AG08396 (cell line): Measurements from ENCODE around the gene COMP.
A peak's percentile ranks its signal among the peaks of the same experiment; 100 is the strongest.
"Not testable (repeated sequence)": the region's sequence is repeated elsewhere in the genome, so short reads cannot be mapped to it uniquely, and the experiment has no call there.

Source experiments
- DNase-seq: peaks from one replicate; pipeline ENCODE4 v3.0.0; 2012; ENCODE audit warnings: low spot score, mixed read lengths

The COMP gene

DNA sequence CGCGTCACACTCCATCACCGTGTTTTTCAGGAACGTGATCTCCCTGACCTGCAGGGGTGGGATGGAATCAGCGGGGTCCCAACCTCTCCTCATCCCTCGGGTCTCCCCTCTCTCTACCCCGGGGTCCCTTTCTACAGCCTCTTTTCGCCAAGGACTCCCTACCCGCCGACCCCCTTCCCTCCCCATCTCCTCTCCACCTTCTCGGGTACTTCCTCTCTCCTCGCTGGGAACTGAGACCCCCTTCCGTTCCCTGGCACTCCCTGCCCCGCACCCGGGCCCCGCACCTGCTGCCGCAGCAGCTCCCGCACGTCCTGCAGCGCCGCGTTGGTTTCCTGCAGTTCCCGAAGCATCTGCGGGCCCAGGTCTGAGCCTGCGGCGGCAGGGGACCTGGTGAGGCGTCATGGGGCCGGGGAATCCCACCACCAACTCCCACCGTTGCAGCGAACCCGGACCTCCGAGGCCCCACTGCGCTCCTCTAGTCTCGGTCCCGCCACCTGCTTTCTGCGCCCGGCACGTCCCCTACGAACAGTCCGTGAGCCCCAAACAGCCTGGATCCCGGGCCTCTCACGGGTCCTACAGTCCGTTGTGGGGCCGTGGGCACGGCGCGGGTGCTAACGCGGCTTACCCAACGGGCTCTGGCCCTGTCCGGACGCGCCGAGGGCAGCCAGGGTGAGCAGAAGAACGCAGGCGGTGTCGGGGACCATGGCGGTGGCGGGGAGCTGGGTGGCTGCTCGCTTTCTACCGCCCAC, at the start of gene COMP:
TSS of gene COMP (minus strand) at position 740 of the 749 bp plus-strand sequence. CDS start at position 704, 36 bp downstream.
- DNase-seq: no peak

DNA sequence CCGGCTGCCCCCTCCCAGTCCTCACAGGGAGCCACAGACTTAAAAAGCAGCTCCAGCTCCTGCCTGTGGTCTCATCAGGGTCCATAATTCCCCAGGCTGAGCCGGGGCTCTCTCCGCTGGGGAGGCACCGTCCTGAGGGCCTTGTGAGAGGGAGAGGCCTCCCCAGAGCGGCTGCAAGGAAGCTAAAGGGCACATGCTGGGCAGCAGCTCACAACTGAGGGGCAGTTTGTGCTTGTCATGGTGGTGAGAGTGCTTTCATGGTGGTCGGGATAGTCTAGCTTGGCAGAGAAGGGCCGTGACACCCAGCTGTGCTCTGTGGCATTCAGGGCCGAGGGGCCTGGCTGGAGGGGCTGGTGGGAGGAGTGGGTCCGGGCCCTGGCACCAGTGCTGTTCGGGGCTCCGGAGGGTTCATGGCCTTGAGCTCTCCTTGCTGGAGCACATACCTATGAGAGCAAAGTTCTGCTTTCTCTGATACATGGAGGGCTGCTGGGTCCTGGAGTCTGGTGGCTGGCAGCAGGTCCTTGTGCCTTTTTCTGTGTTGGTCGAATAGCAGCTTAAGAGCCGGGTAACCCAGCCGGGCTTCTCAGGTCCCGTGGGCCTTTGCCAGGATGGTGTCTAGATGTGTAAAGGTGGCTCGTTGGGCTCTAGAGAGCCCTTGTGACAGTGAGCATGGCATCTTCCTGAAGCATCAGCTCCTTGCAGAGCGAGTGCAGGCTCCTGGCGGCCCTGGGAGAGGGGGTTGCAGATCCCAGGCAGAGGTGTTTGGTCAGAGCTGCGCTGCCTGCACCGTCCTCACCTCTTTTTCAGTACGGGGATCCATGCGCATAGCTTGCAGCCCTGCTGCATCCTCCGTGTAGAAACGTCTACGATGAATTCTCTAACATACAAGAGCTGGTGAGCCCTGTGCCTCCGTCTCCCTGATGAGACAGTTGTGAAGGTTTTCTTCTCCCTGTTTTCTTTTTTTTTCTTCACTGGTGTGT, 49.5 kb upstream of the COMP start:
- no peak for DNase-seq

DNA sequence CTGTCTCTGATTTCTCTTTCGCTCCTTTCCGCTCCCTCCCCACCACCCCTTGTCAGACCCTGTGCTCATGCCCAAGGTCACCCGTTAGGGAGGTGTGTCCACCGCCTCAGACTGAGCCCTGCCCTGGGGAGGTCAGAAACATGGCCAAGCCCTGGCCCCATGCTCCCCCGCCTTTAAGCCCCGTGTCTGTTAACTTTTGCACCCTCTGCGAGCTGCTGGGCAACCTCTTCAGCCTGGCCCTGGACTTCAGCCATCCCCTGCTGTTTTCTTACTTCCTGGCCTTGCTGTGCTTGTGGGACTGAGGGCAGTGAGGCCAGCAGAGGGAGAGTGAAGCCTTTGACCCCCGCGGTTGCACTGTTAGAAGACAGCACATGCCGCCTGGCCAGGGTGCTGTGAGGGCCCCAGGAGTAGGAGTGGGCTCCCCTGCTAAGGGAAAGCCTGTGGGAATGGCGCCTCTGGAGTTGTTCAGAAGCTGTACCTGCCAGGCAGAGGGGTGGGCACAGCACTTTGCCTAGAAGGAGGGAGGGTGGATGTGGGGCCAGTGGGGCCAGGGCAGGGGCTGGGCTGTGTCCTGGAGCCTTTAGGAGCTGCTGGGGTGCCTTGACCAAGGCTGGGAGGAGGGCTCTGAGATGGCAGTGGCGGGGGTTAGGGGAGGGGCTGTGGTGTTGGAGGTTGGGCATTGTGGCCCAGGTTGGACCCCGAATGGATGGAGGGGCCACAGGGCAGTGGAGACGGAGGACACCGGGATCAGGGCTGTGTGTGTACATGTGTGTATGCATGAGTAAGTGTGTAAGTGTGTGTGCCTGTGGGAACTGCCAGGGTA, 48.6 kb upstream of the COMP start:
- no peak for DNase-seq

DNA sequence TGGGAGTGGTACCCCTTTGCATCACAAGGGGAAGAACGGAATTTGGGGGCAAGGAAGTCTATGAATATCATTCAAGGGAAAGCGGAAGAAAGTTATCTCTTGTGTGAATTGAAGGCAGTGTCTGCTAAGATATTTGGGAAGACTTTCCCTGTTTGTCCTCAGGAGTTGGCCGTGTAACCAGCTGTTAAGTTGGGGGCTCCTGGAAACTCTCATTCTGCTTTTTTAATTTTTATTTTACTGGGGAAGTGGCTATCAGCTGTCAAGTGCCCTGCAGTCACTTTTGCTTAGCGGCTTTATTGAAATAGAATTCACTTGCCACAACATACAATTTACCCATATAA, 43.5 kb upstream of the COMP start:
- no peak for DNase-seq

DNA sequence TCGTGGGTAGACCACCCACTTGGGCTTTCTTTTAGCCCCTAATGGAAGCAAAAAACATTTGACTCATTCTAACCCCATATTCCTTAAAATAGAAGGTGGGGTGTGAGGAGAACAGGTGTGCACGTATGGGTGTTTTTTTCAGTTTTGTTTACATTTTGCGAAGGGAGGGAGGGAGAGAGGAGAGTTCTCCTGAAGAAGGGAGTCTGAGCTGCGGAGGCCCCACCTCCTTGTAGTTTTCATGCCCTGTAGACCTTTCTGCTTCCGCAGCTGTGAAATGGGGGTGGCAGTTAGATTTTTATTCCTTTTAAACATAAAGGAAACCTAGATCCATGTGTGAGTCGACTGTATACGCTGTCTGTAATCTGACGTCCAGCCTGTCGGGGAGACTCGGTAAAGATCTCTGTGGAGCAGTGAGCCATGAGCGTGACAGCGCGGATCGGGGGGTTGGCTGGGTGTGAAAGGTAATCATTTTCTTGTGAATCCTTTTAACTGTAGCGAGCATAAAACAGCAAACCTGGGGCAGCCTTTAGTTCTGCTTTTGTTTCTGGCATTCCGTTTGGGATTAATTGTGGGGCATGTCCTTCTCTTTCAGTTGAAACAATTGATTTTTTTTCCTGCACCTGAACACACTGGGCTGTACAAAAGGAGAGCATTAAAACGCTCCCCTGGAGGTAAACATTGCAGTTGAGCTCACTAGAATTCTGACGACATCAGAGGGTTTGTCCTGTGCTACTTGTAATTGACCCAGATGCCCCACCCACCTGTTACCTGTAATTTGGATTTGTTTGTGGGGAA, 42.9 kb upstream of the COMP start:
- DNase-seq: no peak

DNA sequence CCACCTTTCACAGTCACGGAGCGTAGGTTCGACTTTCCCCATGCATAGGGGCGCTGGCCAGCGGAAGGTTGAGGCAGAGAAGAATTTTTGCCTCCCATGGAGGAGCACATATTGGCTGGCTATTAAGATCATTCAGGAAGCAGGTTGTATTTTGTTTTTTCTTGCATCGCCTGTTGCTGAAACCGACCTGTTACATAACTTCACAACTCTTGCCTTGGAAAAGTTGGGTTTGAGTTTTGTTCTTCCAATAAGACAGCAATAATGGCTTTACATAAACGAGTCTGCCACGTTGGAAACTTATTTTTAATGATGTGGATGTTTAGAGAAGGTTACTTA, 42.0 kb upstream of the COMP start:
- DNase-seq: peak; percentile 13

DNA sequence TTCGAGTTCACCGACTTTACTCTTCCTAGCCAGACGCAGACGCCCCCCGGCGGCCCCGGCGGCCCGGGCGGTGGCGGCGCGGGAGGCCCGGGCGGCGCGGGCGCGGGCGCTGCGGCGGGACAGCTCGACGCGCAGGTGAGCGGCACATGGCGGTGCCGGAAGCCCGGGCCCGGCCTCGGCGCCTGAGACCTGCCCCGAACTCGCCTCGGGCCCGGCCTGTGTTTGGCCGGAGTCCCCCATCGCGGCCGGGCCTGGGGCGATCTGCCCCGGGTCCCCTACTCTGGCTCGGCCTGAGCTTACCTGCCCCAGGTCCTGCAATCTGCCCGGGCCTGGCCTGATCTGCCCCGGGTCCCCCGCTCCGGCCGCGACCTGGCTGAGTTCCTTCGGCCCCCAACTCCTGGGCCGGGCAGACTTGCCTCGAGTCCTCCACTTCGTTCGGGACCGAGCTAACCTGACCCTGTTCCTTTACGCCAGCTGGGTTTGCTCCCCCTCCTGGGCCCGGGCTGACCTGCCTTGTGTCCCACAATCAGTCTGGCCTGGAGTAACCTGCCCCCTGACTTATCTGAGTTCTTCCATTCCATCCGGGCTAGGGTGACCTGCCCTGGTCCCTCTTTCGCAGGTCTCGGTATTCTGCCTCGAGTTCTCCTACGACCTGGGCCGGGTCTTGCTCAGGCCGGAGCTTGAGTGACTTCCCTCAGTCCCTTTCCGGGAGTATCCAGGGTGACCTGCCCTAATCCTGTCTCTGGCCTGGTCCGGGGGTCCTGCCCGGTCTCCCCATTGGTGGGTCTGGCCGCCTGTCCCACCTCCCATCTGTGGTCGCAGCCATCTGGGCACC, 41.4 kb upstream of the COMP start:
- DNase-seq: no peak

DNA sequence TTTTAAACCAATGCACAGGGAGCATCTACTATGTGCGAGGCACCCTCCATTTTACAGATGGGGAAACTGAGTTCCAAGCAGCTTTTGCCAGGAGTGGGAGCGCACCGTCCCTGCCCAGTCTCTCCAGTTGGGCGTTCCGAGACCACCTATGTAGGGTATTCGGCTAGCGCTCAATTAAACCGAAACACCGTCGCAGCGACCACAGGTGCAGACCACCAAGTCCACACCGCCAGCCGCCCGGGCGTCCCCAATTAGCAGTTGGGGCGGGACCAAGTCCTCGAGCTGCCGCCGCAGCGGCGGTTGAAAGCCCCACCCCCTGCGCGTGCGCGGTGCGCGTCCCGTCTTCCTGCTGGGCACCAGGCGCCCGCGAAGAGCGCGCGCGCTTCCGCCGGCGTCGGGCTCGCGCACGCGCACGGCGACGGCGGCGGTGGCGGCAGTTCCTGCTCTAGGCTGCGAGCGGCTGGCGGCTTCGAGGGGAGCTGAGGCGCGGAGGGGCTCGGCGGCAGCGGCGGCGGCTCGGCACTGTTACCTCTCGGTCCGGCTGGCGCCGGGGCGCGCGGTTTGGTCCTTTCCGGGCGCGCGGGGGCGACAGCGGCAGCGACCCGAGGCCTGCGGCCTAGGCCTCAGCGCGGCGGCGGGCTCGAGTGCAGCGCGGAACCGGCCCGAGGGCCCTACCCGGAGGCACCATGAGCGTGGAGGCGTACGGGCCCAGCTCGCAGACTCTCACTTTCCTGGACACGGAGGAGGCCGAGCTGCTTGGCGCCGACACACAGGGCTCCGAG, 40.6 kb upstream of the COMP start, which contains the start of gene UPF1:
TSS of gene UPF1 (plus strand) at position 436 of the 782 bp plus-strand sequence. CDS start at position 687, 251 bp downstream.
- DNase-seq: peak; percentile 98

DNA sequence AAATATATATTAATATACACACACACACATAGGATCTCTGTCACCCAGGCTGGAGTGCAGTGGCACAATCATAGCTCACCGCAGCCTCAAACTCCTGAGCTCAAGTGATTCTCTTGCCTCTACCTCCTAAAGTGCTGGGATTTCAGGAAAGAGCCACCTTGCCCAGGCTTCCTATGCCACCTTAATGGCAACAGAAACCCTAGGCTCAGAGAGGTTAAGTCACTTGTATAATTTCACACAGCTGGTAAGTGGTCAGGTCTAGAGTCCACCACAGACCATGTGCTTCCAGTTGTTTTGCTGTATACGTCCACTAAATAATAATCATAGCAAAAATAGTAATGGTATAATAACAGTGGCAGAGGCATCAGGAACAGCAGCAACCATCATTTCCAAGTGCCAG, 39.4 kb upstream of the COMP start:
- no peak for DNase-seq

DNA sequence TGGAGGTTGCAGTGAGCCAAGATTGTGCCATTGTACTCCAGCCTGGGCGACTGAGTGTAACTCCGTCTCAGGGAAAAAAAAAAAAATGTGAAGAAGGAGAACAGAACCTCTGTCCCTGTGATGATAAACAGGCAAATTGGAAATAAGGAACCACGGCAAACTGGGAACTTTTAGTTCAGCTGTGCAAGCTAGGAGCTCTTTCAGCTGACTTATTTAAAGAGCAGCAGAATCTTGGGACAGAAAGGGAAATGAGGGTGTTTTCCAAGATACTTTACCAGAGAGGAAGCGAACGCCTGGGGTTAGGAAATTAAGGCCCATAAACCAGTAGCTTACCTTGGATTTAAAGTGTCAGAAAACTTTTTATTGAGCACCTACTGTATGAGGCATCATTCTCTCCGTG, 37.7 kb upstream of the COMP start:
- no peak for DNase-seq

DNA sequence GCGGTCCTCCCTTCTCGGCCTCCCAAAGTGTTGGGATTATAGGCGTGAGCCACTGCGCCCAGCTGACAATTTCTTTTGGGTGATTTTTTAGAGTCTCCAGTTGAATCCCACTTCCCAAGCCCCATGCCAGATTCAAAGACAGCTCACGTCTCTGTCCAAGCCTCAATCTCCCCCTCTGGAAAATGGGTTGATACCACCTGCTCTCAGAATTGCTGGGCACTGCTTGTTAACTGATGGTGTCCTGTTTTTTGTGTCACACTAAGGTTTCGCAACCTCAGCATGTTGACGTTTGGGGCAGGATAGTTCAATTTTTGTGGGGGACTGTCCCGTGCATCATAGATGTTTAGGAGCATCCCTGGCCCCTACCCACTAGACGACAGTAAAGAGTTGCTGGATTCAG, 26.5 kb upstream of the COMP start:
- no peak for DNase-seq

DNA sequence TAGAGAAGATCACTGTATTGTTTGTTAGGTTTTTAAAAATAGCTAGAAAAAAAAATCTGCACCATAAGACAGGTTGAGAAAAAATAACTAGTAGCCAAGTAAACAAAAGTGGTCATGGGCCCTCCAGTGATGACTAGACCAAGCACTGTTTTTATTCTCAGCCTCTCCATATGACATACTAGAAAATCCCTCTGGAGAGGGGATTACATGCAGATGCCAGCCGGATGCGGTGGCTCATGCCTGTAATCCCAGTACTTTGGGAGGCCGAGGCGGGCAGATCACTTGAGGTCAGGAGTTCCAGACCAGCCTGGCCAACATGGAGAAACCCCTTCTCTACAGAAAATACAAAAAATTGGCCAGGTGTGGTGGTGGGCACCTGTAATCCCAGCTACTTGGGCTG, 25.5 kb upstream of the COMP start:
- DNase-seq: not testable (repeated sequence)

DNA sequence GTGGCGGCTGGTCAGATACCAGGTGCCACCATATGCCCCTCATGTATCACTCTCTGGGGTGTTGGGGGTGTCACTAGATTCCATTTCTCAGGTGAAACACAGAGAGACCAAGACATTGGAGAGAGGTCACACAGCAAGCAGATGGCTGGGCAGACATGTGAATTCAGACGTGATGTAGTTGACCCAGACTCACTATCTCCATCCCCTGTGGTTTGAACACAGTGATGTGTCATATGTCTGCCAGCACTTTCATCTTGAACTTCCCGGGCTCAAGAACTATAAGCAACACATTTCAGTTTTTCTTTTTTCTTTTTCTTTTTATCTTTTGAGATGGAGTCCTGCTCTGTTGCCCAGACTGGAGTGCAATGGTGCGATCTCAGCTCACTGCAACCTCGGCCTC, 24.6 kb upstream of the COMP start:
- no peak for DNase-seq

DNA sequence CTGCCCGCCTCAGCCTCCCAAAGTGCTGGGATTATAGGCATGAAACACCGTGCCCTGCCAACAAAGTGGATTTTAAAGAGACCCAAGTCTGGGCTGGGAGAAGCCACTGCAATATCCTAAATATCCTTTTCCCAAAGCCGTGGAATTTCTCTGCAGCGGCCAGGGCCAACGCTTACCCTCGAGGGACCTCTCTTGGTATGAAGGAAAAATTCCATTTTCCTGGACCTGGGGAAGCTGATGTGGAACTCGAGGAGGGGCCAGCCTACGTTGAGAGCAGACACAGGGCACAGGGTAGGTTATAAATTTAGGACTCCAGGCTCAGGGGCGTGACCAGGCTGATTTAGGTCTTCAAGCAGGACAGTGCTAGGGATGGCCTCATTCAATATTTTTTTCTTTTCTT, 23.0 kb upstream of the COMP start:
- no peak for DNase-seq

DNA sequence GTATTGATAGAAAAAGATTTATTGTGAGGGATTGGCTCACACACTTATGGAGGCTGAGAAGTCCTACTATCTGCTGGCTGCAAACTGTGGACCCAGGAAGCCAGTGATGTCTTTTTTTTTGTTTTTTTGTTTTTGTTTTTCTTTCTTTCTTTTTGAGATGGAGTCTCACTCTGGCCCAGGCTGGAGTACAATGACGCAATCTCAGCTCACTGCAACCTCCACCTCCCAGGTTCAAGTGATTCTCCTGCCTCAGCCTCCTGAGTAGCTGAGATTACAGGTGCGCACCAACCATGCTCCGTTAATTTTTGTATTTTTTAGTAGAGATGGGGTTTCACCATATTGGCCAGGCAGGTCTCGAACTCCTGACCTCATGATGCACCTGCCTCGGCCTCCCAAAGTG, 20.5 kb upstream of the COMP start:
- DNase-seq: not testable (repeated sequence)

DNA sequence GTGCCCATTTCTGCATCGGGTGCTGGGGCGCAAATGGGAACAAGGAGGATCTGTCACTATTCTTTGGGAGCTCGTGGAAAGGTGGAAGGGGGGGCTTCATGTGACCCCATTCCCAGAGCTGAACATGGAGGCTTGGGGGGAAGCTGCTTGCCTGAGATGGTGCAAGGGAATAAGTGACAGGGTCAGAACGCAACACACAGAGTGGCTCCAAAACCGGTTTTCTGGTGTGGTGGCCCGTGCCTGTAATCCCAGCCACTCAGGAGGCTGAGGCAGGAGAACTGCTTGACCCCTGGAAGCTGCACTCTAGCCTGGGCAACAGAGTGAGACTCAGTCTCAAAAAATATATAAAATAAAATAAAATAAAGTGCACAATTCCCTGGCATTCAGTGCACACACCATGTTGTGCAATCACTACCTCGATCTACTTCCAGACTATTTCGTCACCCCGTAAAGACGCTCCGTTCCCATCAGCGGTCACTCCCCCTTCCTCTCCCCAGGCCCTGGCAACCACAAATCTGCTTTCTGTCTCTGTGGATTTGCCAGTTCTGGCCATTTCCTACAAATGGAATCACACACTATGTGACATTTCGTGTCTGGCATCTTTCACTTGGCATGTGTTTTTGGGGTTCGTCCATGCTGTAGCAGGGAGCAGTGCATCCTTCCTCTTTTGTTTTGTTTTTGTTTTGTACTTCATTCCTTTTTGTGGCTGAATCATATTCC, 18.2 kb upstream of the COMP start:
- no peak for DNase-seq

DNA sequence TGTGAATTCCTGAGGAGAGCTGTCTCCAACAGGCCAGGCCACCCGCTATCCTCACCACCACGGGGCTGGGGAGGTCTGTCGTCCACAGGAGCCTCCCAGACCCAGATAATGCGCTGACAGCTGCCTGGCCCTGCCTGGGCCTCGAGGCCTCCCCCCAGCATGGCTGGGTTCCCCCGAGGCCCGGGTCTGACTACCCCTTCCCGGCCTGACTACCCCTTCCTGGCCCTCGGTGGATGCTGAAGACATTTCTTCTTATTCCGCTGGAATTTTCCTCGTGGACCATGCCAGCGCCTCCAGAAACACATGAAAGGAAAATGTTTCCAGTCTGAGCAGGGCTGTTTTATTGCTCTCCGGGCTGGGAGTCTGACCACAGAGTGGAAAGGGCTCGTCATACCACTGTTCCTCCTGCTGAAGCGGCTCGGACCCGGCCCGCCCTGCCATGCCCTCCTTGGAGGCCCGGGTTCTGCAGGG, 16.8 kb upstream of the COMP start:
- DNase-seq: no peak

DNA sequence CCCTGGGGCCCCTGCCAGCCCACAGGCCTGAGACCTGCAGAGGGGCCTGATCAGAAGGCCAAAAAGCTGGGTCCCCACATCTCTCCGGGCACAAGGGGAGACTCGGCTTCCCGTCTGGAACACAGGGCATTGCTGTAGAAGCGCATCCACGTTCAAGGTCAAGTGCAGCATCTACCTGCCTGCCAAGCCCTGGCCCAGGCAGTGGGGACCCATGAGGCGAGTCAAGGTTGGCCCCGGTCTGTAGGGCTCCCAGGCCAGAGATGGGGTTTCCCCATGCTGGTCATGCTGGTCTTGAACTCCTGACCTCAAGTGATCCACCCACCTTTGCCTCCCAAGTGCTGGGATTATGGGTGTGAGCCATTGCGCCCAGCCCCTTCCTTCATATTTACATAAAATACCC, 13.5 kb upstream of the COMP start:
- DNase-seq: no peak

DNA sequence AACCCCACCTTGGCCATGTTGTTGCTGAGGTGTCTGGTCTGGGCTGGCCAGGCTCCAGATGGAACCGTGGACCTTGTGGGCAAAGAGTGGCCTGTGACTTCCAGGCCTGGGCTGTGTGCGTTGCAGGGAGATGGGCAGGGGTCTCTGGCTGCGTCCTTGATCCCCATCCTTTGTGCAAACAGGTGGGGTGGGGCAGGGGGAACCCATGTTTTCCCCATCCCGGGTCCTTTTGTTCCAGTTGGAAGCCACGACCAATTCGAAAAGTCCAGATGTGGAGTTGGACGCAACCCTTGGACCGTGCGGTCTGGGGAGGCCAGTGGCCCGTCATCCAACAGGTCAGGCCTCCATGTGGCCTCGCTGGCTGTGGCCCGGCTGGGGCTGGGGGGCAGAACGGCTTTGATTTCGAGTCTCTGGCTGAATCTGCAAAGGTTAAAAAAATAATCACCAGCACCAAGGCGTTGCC, 13.1 kb upstream of the COMP start:
- no peak for DNase-seq
